Right lung (tissue), 5 donors: ENCODE measurements around the gene GDF7. TPM values are rescaled to one million over a fixed set of nuclear protein-coding genes. Genes with fewer than 3 reads are reported as not detected.
"Not testable (repeated sequence)": the region's sequence is repeated elsewhere in the genome, so short reads cannot be mapped to it uniquely, and the experiment has no call there.

ENCODE experiments used
- DNase-seq, 2 donors: peaks; one replicate each; pipeline ENCODE4 v3.0.0-alpha.2; 2013
- polyA plus RNA-seq, 5 donors: library from polyadenylated mRNA; unstranded; fragments of 120-200 nt; gene quantifications; one replicate each; pipeline versions ENCODE4 v1.2.1 to v1.2.3, GENCODE V29; 2013; ENCODE audit warnings: inconsistent platforms in 1 of 5, low replicate concordance in 1 of 5; ENCODE audit not compliant: insufficient read length in 5 of 5, insufficient read depth in 1 of 5

GDF7 gene
- polyA plus RNA-seq, 5 donors = 0.16 to 0.40 (median 0.36) TPM

- DNase-seq = no peak
These were observed 29.4 kb downstream of the GDF7 start for GRCh38 chr2:20696366-20696765.

GRCh38 chr2:20697322-20697934 is 30.5 kb downstream of the GDF7 start:
- no peak for DNase-seq

GRCh38 chr2:20698916-20699613 is 32.1 kb downstream of the GDF7 start:
- no peak for DNase-seq

- no peak for DNase-seq
These were observed 35.6 kb downstream of the GDF7 start for GRCh38 chr2:20702563-20702962.

GRCh38 chr2:20704886-20705285 is 37.9 kb downstream of the GDF7 start:
- DNase-seq = no peak

- no peak for DNase-seq
These were observed 39.3 kb downstream of the GDF7 start for GRCh38 chr2:20706217-20706616.

- no peak for DNase-seq
These were observed 39.8 kb downstream of the GDF7 start for GRCh38 chr2:20706786-20707185.

GRCh38 chr2:20707601-20708000 is 40.7 kb downstream of the GDF7 start:
- no peak for DNase-seq

- DNase-seq = not testable (repeated sequence)
These were observed 44.7 kb downstream of the GDF7 start for GRCh38 chr2:20711641-20712040.

GRCh38 chr2:20713585-20713984 is 46.6 kb downstream of the GDF7 start:
- DNase-seq = not testable (repeated sequence)

GRCh38 chr2:20714412-20714811 is 47.5 kb downstream of the GDF7 start:
- not testable (repeated sequence) for DNase-seq

GRCh38 chr2:20716164-20716563 is 49.2 kb downstream of the GDF7 start:
- not testable (repeated sequence) for DNase-seq

- DNase-seq = no peak
These were observed 50.7 kb downstream of the GDF7 start for GRCh38 chr2:20717641-20718040.

GRCh38 chr2:20722592-20723240 is 55.8 kb downstream of the GDF7 start:
- no peak for DNase-seq

GRCh38 chr2:20723543-20723942 is 56.6 kb downstream of the GDF7 start:
- no peak for DNase-seq

- no peak for DNase-seq
These were observed 57.6 kb downstream of the GDF7 start for GRCh38 chr2:20724500-20725053.

GRCh38 chr2:20725782-20726181 is 58.8 kb downstream of the GDF7 start:
- DNase-seq = no peak

GRCh38 chr2:20726913-20727312 is 60.0 kb downstream of the GDF7 start:
- no peak for DNase-seq

- DNase-seq = peak in 1 of 2 donors; percentile 5
These were observed 61.3 kb downstream of the GDF7 start for GRCh38 chr2:20728114-20728758.
